Measurements from ENCODE around the gene GANAB.
"Not testable (repeated sequence)": the region's sequence is repeated elsewhere in the genome, so short reads cannot be mapped to it uniquely, and the experiment has no call there.

GANAB gene

GRCh38 chr11:62645946-62646824 is at the start of gene GANAB:
GANAB (minus strand) TSS chr11:62646613; CDS start chr11:62646599, 14 bp downstream.
- peak; percentile 99 for DNase-seq

GRCh38 chr11:62694455-62695167 is 48.2 kb upstream of the GANAB start:
- DNase-seq: peak; percentile 30

- not testable (repeated sequence) for DNase-seq
Observed at GRCh38 chr11:62693624-62694023, 47.2 kb upstream of the GANAB start.

GRCh38 chr11:62689421-62690183 is 43.2 kb upstream of the GANAB start, which contains the start of gene LRRN4CL:
LRRN4CL (minus strand) TSS chr11:62689530; CDS start chr11:62688508, 1,022 bp downstream.
- no peak for DNase-seq

- DNase-seq: no peak
Observed at GRCh38 chr11:62688491-62688890, 42.1 kb upstream of the GANAB start.

GRCh38 chr11:62687508-62688396 is 41.3 kb upstream of the GANAB start:
- no peak for DNase-seq

GRCh38 chr11:62682518-62682917 is 36.1 kb upstream of the GANAB start:
- no peak for DNase-seq

GRCh38 chr11:62680825-62681240 is 34.4 kb upstream of the GANAB start:
- no peak for DNase-seq

- DNase-seq: peak; percentile 89
Observed at GRCh38 chr11:62678770-62679696, 32.6 kb upstream of the GANAB start, which contains the start of gene UBXN1. UBXN1 (minus strand) TSS chr11:62679073; CDS start chr11:62678923, 150 bp downstream.

GRCh38 chr11:62678433-62678769 is 32.0 kb upstream of the GANAB start:
- DNase-seq: no peak

- no peak for DNase-seq
Observed at GRCh38 chr11:62677714-62678113, 31.3 kb upstream of the GANAB start.

GRCh38 chr11:62677156-62677555 is 30.7 kb upstream of the GANAB start:
- no peak for DNase-seq

GRCh38 chr11:62676698-62677097 is 30.3 kb upstream of the GANAB start:
- no peak for DNase-seq

- not testable (repeated sequence) for DNase-seq
Observed at GRCh38 chr11:62675415-62675814, 29.0 kb upstream of the GANAB start.

- no peak for DNase-seq
Observed at GRCh38 chr11:62673196-62673525, 26.7 kb upstream of the GANAB start.

- DNase-seq: peak; percentile 83
Observed at GRCh38 chr11:62671608-62672389, 25.4 kb upstream of the GANAB start, which contains the start of the genes LBHD1 and UQCC3. LBHD1 (minus strand) TSS chr11:62672267; CDS start chr11:62670031, 2,236 bp downstream. UQCC3 (plus strand) TSS chr11:62671673; CDS start chr11:62671746, 73 bp downstream.

- DNase-seq: no peak
Observed at GRCh38 chr11:62671236-62671607, 24.8 kb upstream of the GANAB start.

GRCh38 chr11:62669420-62670161 is 23.2 kb upstream of the GANAB start:
- no peak for DNase-seq

GRCh38 chr11:62667460-62667859 is 21.0 kb upstream of the GANAB start:
- no peak for DNase-seq
